IPS-15b (cell line): ENCODE measurements around the gene PLA2G4E.

Experiments
- H3K27me3 ChIP-seq: one replicate; pipeline ENCODE4 v1.6.1; 2013; ENCODE audit warnings: low read length; ENCODE audit not compliant: control insufficient read depth, insufficient read depth
- H3K36me3 ChIP-seq: one replicate; pipeline ENCODE4 v1.6.1; 2013; ENCODE audit warnings: low read length; ENCODE audit not compliant: control insufficient read depth, insufficient read depth
- H3K4me1 ChIP-seq: one replicate; pipeline ENCODE4 v1.6.1; 2013; ENCODE audit warnings: mild to moderate bottlenecking, low read length; ENCODE audit not compliant: control insufficient read depth, insufficient read depth
- H3K4me3 ChIP-seq: one replicate; pipeline ENCODE4 v1.5.1; 2013; ENCODE audit warnings: low read depth, low read length
- H3K9ac ChIP-seq: one replicate; pipeline ENCODE4 v1.6.1; 2013; ENCODE audit warnings: low read depth, mild to moderate bottlenecking, low read length
- H3K9me3 ChIP-seq: one replicate; pipeline ENCODE4 v1.6.1; 2013; ENCODE audit warnings: mild to moderate bottlenecking, low read length; ENCODE audit not compliant: control insufficient read depth, insufficient read depth

PLA2G4E gene

DNA sequence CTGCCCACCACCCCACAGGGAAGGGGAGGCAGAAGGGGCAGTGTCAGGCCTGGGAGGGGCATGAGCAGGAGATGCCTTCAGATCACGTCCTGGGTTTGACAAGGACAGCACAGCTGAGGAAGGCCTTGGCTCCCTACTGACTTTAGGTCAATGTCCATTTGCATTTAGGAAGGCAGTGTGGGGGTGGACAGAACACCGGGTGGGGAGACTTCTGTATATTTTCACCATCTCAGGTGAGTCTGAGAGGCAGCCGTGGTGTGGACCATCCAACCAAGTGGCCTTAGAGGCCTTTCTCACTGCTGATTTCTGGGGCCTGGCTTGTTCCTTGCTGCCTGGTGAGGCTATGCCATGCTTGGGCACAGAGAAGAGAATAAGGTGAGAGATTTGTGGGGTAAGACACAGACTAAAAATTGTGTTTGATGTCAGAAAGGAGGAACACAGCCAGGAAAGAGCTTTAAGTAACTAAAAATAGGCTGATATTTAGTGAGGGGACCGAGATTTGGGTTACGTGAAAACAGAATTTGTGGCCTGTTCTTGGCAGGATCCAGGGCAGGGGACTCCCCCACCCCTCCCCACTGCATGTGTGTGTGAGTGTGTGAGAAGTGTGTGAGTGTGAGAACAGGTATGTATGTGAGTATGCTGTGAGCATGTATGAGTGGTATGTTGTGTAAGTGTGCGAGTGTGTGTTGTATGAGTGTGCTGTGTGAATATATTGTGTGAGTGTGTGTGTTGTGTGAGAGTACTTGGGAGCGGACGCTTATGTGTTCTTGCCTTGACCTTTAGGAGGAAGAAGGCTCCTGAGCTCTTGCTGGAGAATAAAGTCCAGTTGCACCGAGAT is 11.8 kb upstream of the PLA2G4E start:
- no peaks in the 10 kb centered on the region for H3K27me3 ChIP-seq
- H3K36me3 ChIP-seq: no peaks in the 10 kb centered on the region
- H3K9me3 ChIP-seq: no peaks in the 10 kb centered on the region
- H3K4me3 ChIP-seq: no peak overlapping the region
- no peak overlapping the region for H3K9ac ChIP-seq
- peaks cover 9% of the 10 kb centered on the region for H3K4me1 ChIP-seq

DNA sequence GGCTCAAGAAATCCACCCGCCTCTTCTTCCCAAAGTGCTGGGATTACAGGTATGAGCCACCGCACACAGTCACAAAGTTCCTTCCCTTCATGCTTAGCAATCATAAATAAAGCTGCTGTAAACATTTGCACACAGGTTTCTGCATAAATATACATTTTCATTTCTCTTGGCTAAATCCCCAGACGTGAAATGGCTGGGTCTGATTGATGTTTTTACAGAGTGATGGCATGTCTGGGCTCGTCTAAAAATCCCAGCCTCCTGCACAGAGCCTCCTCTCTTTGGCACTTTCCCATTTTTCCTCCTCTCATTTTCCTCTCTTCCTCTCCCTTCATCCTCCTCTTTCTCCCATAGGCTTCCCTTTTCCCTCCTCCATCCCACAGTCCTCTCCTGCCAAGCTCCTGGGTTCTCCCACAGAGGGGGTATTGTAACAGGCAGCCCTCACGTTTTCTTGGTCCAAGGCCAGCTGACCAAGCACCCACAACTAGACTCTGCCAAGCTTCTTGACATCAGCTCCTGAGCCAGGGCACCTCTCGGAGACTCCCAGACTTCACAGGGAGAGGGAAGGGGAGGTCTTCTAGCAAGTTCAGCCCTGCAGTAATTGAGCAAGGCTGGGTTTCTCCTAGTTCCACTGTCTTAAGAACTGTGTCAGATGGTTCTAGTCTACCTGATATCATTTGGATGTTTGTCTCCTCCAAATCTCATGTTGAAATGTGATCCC is 10.5 kb upstream of the PLA2G4E start:
- Histone ChIP-seq H3K9ac (no peak overlapping the region), H3K9me3 (no peaks in the 10 kb centered on the region), H3K27me3 (no peaks in the 10 kb centered on the region)

DNA sequence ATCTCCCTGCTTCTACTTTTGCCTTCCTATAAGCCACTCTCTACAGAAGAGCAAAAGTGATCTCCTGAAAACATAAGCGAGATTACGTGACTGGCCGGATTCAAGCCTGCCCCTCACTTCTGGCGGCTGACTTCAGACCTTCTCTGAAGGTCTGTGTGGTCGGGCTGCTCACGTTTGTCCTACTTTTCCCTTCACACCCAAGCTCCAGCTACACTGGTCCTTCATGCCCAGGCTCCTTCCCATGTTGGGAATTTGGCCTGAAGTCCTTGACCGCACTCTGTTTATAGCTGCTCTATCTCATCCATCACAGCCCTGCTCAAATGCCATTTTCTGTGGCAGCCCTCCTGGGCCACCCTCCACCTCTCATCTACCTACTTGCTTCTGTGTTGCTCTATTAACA is 6.7 kb upstream of the PLA2G4E start:
- Histone ChIP-seq H3K9me3 (peaks cover 14% of the 10 kb centered on the region), H3K4me1 (no peaks in the 10 kb centered on the region), H3K4me3 (no peak overlapping the region), H3K27me3 (no peaks in the 10 kb centered on the region), H3K36me3 (peaks cover 4% of the 10 kb centered on the region), H3K9ac (no peak overlapping the region)

More for the DNA sequence above, 10.5 kb upstream of the PLA2G4E start:
- Histone ChIP-seq H3K4me1 (peaks cover 9% of the 10 kb centered on the region), H3K4me3 (no peak overlapping the region), H3K36me3 (no peaks in the 10 kb centered on the region)

DNA sequence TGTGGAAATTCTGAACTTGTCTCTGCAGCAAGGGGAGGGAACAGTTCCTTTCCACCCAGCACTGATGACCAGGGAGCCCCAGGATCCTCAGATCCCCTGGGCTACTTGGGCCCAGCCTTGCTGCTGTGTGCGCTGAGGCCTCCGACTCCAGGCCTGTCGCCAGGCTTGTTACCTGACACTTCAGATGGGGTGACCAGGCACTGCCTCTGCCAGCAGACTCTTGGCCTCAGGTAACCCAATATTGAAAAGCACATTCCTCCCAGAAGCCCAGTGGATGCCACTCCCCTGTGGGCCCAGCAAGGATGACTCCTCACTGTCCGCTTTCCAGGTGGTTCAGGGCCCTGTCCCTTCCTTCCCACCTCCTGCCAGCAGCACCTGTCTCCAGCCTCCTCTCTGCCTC is 3.5 kb upstream of the PLA2G4E start:
- H3K27me3 ChIP-seq: no peaks in the 10 kb centered on the region
- no peaks in the 10 kb centered on the region for H3K4me1 ChIP-seq
- peaks cover 20% of the 10 kb centered on the region for H3K9me3 ChIP-seq
- H3K9ac ChIP-seq: no peak overlapping the region
- no peak overlapping the region for H3K4me3 ChIP-seq
- peaks cover 4% of the 10 kb centered on the region for H3K36me3 ChIP-seq

DNA sequence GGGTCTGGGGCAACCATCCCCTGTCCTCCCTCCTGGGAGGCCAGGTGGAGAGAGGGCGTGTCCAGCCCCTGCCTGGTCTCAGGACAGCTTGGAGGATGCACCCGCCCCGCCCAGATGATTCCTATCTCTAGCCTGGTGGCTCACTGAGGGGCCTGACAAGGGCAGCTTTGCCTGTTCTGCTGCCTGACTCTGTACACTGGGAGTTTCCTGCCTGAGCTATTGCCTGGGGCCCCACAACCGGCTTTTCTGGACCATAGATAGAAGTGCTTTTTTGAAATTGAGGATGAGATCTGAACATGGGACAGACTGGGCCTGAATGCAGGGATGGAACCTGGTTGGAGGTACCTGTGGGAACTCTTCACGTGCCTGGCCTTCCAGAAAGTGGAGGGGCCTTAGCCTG is 751 bp upstream of the PLA2G4E start:
- H3K4me3 ChIP-seq: no peak overlapping the region
- no peak overlapping the region for H3K9ac ChIP-seq
- H3K4me1 ChIP-seq: no peaks in the 10 kb centered on the region
- H3K27me3 ChIP-seq: no peaks in the 10 kb centered on the region
- H3K9me3 ChIP-seq: peaks cover 20% of the 10 kb centered on the region
- peaks cover 4% of the 10 kb centered on the region for H3K36me3 ChIP-seq

DNA sequence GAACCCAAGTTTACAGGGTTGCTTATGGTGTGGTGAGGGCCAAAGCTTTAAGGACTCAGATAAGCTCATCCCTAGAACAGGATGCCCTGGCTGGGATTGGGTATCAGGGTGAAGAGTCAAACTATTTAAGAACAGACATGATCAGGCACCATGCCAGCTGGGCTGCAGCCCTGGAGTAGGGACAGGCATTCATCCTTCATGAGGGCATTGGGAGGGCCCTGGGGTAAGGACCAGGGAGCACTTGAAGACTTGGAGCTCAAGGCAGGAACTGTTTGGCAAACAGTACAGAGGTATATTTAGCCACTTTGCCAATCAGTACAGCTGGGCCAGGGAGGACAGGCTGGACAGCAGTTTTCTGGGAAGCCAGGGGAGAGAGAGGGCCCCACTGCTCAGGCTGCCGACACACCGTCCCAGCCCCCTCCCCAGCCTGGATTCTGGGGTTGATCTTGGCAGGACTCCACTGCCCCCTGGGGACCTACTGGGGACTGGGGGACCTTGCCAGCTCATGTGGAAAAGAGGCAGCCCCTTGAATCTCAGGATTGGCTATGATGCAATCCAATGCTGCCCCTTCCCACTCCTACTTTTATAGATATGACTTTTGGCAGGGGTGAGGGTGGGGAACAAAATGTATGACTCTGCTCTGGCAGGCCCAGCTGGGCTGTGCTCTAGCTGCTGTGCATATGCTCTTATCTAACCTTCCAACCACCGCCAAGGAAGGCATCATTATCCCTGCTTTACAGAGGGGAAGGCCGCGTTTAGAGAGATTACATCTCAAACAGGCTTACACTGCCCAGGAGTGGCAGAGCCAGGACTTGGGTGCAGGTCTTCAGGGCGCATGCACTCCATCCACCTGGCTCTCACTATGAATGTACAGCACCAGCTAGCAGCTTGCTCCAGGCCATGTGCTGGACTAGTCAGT is 2.3 kb downstream of the PLA2G4E start:
- Histone ChIP-seq H3K36me3 (no peaks in the 10 kb centered on the region), H3K4me3 (no peak overlapping the region), H3K9ac (no peak overlapping the region), H3K9me3 (peaks cover 13% of the 10 kb centered on the region), H3K4me1 (no peaks in the 10 kb centered on the region), H3K27me3 (no peaks in the 10 kb centered on the region)

DNA sequence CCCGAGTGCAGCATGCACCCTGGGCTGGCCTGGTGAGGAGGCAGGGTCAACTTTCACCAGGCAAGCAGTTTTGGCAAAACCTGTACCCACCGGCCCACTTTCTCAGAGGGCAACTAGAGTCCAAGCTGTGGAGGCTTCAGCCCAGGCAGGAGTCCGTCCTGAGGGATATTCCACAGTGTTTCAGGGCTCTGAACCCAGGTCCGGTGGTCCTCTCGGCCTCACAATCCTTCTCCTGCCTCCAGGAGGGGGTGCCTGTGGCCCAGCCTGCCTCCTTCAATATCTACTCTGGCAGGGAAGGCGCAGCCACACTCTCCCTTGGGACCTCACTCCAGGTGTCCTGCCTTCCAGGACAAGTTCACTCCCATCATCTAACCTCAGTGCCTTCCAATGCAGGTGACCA is 3.9 kb downstream of the PLA2G4E start:
- Histone ChIP-seq H3K9ac (no peak overlapping the region), H3K4me1 (no peaks in the 10 kb centered on the region), H3K36me3 (no peaks in the 10 kb centered on the region), H3K27me3 (no peaks in the 10 kb centered on the region), H3K4me3 (no peak overlapping the region), H3K9me3 (peaks cover 3% of the 10 kb centered on the region)

DNA sequence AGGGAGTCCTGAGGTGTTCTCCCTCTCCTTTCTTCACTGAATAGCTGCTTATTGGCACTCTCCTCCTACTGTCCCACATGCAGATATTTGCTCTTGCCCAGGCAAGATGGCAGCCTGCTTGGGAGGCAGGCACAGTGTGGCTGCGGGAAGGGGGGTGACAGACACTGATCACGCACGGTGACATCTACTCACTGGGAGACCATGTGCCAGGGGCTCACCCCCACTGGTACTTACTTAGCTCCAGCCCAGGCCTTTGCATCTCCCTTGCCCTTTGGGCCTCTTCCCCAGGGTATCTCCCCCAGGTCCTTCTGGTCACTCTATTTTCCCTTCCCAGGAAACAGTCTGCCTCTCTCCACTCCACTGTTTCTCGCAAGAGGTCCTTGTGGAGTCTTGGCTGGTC is 6.4 kb downstream of the PLA2G4E start:
- no peaks in the 10 kb centered on the region for H3K27me3 ChIP-seq
- H3K36me3 ChIP-seq: no peaks in the 10 kb centered on the region
- H3K9me3 ChIP-seq: no peaks in the 10 kb centered on the region
- no peak overlapping the region for H3K9ac ChIP-seq
- H3K4me1 ChIP-seq: no peaks in the 10 kb centered on the region
- no peak overlapping the region for H3K4me3 ChIP-seq

DNA sequence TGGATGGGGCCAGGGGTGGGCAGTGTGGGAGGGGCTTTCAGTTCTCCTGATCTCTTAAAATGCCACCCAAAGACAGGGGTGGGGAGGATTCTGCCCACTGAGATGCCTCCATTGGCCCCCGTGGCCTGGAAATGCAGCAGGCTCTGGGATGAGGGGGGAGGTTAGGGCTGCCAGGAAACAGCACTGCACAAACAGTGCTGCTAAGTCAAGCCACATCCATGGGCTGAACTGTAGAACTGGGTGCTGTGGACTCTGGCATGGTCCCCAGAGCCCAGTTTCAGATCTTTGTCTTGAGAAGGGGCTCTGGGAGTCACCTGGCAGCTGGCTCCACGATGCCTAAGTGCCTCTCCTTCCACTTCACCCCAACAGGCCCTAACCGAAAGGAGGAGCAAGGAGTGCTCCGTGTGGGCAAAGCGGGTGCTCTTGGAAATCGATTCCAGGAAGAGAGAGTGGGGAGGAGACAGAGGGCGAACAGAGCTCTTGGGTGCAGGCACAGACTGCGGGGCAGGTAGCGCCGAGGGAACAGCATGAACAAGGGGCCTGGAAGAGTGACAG is 7.8 kb downstream of the PLA2G4E start:
- Histone ChIP-seq H3K4me1 (no peaks in the 10 kb centered on the region), H3K9me3 (no peaks in the 10 kb centered on the region), H3K4me3 (no peak overlapping the region), H3K36me3 (no peaks in the 10 kb centered on the region), H3K27me3 (no peaks in the 10 kb centered on the region), H3K9ac (no peak overlapping the region)

DNA sequence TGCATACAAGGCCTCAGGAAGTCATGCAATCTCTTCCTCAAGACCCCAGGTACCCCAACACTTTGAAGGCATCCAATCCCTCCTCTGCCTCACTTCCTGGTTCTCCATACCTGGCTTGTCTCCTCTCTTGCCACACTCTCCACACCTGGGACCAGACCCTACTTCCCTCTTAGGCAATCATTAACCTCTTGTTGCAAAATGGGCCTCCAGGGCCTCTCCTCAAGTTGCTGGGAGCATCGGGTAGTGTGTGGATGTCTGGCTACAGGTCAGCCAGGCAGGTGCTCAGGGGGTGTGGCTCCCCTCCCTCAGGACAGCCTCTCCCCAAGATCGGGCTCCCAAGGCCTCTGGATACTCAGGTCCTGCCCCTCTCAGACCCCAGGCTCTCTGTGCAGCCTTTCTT is 8.6 kb downstream of the PLA2G4E start:
- Histone ChIP-seq H3K4me1 (no peaks in the 10 kb centered on the region), H3K27me3 (no peaks in the 10 kb centered on the region)

DNA sequence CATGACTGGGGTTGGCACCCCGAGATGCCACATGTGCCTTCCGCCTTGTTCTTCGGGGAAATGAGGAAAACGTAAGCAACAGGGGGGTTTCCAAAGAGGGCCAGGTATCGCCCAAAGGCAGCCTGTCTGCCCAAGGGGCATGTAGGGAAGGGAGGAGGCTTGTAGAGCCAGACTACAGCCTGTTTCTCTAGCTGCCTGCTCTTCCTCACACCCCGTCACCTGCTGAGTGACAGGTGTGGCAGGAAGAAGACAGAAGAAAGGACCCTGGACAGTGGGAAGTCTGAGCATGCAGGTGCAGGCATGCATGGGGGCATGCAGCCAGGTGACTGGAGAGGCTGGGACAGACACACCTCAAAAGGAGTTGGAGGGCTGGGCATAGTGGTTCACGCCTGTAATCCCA is 9.8 kb downstream of the PLA2G4E start:
- Histone ChIP-seq H3K9me3 (no peaks in the 10 kb centered on the region), H3K9ac (no peak overlapping the region), H3K36me3 (no peaks in the 10 kb centered on the region), H3K4me3 (no peak overlapping the region), H3K27me3 (no peaks in the 10 kb centered on the region), H3K4me1 (no peaks in the 10 kb centered on the region)

More for the DNA sequence above, 8.6 kb downstream of the PLA2G4E start:
- Histone ChIP-seq H3K36me3 (no peaks in the 10 kb centered on the region), H3K4me3 (no peak overlapping the region), H3K9me3 (no peaks in the 10 kb centered on the region), H3K9ac (no peak overlapping the region)
